LNCAP (cell line): ENCODE measurements around the gene MED13.

Experiments used
- CTCF ChIP-seq: fragments of 450-650 bp; IDR thresholded peaks from 2 replicates; pipeline ENCODE4 v1.5.1; 2017; ENCODE audit warnings: mild to moderate bottlenecking

MED13 gene

DNA sequence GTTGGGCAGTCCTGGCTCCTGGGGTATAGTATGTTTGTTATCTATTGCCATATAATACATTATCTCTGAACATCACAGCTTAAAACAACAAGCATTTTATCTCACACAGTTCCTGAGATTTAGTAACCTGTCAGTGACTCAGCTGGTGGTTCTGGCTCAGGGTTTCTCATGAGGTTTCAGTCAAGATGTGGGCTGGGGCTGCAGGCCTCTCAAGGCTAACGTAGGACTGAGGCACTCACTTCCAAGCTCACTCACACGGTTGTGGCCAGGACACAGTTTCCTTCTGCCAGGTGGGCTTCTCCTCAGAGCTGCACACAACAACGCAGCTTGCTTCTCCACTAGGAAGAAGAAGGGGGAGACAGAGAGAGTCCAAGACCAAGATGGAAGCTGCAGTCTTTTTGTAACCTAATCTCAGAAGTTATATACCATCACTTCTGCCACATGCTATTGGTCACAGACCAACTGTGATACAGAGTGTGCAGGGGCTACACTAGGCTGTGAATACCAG lies 10.3 kb upstream of the MED13 start:
- no peak for TF ChIP-seq CTCF

DNA sequence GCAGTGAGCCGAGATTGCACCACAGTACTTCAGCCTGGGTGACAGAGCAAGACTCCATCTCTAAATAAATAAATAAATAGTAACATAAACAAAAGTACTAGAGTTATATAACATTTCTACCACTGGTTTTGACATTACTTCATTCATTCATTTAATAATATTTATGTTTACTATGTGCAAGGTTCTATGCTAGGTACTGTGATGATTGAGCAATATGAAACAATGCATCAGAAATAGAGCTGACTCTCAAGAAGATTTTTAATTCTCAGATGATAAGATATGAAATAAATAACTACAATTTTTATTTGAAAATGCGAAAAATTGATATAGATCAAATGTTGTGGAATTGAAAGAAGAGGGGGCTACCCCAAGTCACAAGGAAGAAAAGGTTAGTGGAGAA lies 8.9 kb upstream of the MED13 start:
- no peak for TF ChIP-seq CTCF

DNA sequence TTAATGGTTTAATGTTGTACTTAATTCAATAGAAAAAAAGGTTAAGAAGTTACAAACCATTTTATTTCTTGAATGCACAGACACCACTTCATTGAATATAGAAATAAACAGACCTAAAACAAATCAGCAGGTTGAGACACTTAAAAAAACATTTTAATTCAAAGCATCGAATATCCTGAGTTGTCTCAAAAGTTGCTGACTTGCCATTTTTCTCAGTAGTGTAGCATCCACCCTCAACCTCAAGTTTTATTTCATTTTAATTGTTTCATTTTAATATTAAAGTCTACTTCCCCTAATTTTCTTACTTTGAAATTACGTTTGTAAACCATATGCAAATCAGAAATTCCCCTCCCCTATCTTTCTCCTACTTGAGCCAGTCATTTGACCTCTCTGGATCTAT lies 5.8 kb upstream of the MED13 start:
- no peak for TF ChIP-seq CTCF

DNA sequence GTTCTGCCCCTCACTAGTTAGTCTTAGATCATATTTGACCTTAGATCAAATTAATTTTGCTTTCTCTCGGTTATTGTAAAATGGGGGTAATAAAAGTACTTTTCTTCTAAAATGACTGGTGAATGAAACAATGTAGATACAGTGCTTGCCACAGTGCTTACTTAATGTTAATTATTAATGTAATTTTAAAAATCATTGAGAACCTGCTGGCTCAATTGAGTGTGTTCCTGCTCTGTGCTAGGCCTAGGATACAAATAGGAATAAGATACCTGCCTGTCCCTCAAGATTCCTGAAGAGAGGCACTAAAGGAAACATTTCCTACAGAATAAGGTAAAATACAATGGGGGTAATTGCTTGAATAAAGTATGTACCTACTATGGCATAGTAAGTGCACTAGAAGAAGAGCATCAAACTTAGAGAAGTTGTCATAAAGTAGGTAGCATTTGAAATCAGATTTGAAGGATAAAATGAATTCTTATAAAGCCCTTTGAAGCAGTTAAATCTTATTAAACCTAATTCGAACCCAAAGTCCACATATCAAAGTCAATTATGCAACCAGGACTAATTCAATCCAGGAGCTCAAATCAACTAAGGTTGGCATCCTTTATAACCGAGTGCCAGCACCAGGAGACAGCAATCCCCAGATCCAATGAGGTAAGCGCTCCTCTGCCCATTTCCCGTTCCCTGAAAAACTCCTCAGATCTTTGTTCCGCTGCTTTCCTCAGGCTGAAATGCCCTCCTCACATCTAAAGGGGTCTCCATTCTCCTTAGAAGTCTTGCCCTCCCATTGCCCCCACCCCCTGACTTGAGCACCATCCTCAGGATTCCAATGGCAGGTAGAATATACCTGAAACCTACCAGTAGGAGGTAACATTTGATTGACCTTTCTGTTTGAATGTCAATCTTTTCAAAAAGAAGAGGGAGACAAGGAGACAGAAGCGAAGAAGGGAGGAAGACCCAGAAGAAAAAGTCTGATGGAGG lies 2.4 kb upstream of the MED13 start:
- TF ChIP-seq CTCF: no peak

GRCh38 chr17:62065611-62066468 lies 762 bp upstream of the MED13 start:
- TF ChIP-seq CTCF: peak; percentile 95

GRCh38 chr17:62064029-62064790 lies 868 bp downstream of the MED13 start:
- no peak for TF ChIP-seq CTCF

GRCh38 chr17:62062944-62063343 lies 2.1 kb downstream of the MED13 start:
- TF ChIP-seq CTCF: no peak
